ENCODE data around the gene PPP1R3E.

- TF ChIP-seq CTCF (IDR thresholded peaks at IDR 0.05; ENCODE audit: poor library complexity) (no peak), EZH2phosphoT487 (IDR thresholded peaks at IDR 0.05; ENCODE audit: low read depth, severe bottlenecking, unreplicated experiment) (no peak)
Measured at GRCh38 chr14:23348297-23348655, 45.6 kb upstream of the PPP1R3E start.

Data from hepatocyte (in vitro differentiated cells).